H9 (cell line): ENCODE results near the gene FLNC. TPM values are rescaled to one million over a fixed set of nuclear protein-coding genes. Genes with fewer than 3 reads are reported as not detected.

Experiments
- DNase-seq: peaks from one replicate; pipeline ENCODE4 v3.0.0-alpha.2; 2017
- H2AFZ ChIP-seq: one replicate; pipeline ENCODE4 v1.6.1; 2013; ENCODE audit warnings: mild to moderate bottlenecking, low read length, control low read depth, moderate library complexity
- H2AK5ac ChIP-seq: 2 replicates; pipeline ENCODE4 v1.6.1; 2013; ENCODE audit warnings: low read length, control low read depth, mixed read lengths; ENCODE audit not compliant: insufficient read length
- H2BK120ac ChIP-seq: one replicate; pipeline ENCODE4 v1.6.1; 2013; ENCODE audit warnings: low read depth, mild to moderate bottlenecking, low read length, control low read depth, inconsistent platforms; ENCODE audit not compliant: poor library complexity, severe bottlenecking
- H2BK12ac ChIP-seq: 2 replicates; pipeline ENCODE4 v1.6.1; 2013; ENCODE audit warnings: low read length, control low read depth, mixed read lengths, low read depth; ENCODE audit not compliant: insufficient read length
- H2BK15ac ChIP-seq: 2 replicates; pipeline ENCODE4 v1.6.1; 2013; ENCODE audit warnings: low read depth, low read length, control low read depth
- H2BK20ac ChIP-seq: one replicate; pipeline ENCODE4 v1.6.1; 2013; ENCODE audit warnings: low read depth, mild to moderate bottlenecking, low read length, control low read depth, inconsistent platforms; ENCODE audit not compliant: poor library complexity, severe bottlenecking
- H2BK5ac ChIP-seq: 2 replicates; pipeline ENCODE4 v1.6.1; 2013; ENCODE audit warnings: low read length, control low read depth, mixed read lengths; ENCODE audit not compliant: insufficient read length
- H3K14ac ChIP-seq: 2 replicates; pipeline ENCODE4 v1.6.1; 2013; ENCODE audit warnings: low read length, control low read depth; ENCODE audit not compliant: insufficient read depth
- H3K18ac ChIP-seq: 2 replicates; pipeline ENCODE4 v1.6.1; 2013; ENCODE audit warnings: low read depth, mild to moderate bottlenecking, mixed read lengths, low read length, control low read depth; ENCODE audit not compliant: insufficient read length
- H3K23ac ChIP-seq: 2 replicates; pipeline ENCODE4 v1.6.1; 2013; ENCODE audit warnings: low read length, control low read depth, mixed read lengths, low read depth; ENCODE audit not compliant: insufficient read length
- H3K23me2 ChIP-seq: 2 replicates; pipeline ENCODE4 v1.6.1; 2013; ENCODE audit warnings: low read depth, mild to moderate bottlenecking, mixed read lengths, low read length, control low read depth; ENCODE audit not compliant: insufficient read length, poor library complexity, severe bottlenecking
- H3K27ac ChIP-seq: 2 replicates; pipeline ENCODE4 v1.5.1; 2013; ENCODE audit warnings: low read length, control low read depth, mixed read lengths, low read depth; ENCODE audit not compliant: insufficient read length
- H3K27me3 ChIP-seq: 2 replicates; pipeline ENCODE4 v1.6.1; 2013; ENCODE audit warnings: low read length, control low read depth, inconsistent platforms; ENCODE audit not compliant: insufficient read depth
- H3K4ac ChIP-seq: 2 replicates; pipeline ENCODE4 v1.6.1; 2013; ENCODE audit warnings: low read depth, mild to moderate bottlenecking, control low read depth, inconsistent platforms, low read length, moderate library complexity
- H3K4me1 ChIP-seq: 2 replicates; pipeline ENCODE4 v1.6.1; 2013; ENCODE audit warnings: low read length, control low read depth, inconsistent platforms; ENCODE audit not compliant: insufficient read depth
- H3K4me2 ChIP-seq: 2 replicates; pipeline ENCODE4 v1.6.1; 2013; ENCODE audit warnings: low read length, control low read depth, mixed read lengths; ENCODE audit not compliant: insufficient read length, insufficient read depth
- H3K56ac ChIP-seq: 2 replicates; pipeline ENCODE4 v1.6.1; 2013; ENCODE audit warnings: low read depth, mild to moderate bottlenecking, mixed read lengths, low read length, control low read depth; ENCODE audit not compliant: insufficient read length
- H3K79me1 ChIP-seq: 2 replicates; pipeline ENCODE4 v1.6.1; 2013; ENCODE audit warnings: low read depth, mild to moderate bottlenecking, moderate library complexity, low read length, control low read depth, inconsistent platforms; ENCODE audit not compliant: insufficient read depth, poor library complexity, severe bottlenecking
- H3K79me2 ChIP-seq: 2 replicates; pipeline ENCODE4 v1.6.1; 2013; ENCODE audit warnings: low read length, control low read depth, inconsistent platforms; ENCODE audit not compliant: insufficient read depth
- H3K9ac ChIP-seq: 2 replicates; pipeline ENCODE4 v1.6.1; 2013; ENCODE audit warnings: low read length, control low read depth, mixed read lengths; ENCODE audit not compliant: insufficient read length; ENCODE audit errors: extremely low read depth
- H3K9me3 ChIP-seq: one replicate; pipeline ENCODE4 v1.6.1; 2013; ENCODE audit warnings: low read depth, low read length, inconsistent platforms; ENCODE audit not compliant: control insufficient read depth
- H3T11ph ChIP-seq: one replicate; pipeline ENCODE4 v1.6.1; 2013; ENCODE audit warnings: mild to moderate bottlenecking, low read length, control low read depth, inconsistent platforms
- H4K20me1 ChIP-seq: one replicate; pipeline ENCODE4 v1.6.1; 2013; ENCODE audit not compliant: control insufficient read depth, insufficient read length, insufficient read depth
- H4K5ac ChIP-seq: 2 replicates; pipeline ENCODE4 v1.6.1; 2013; ENCODE audit warnings: low read depth, mild to moderate bottlenecking, mixed read lengths, low read length, control low read depth; ENCODE audit not compliant: insufficient read length
- H4K8ac ChIP-seq: replicated peaks from 2 replicates; pipeline ENCODE4 v1.6.1; 2013; ENCODE audit warnings: low read length, control low read depth, mixed read lengths, low read depth; ENCODE audit not compliant: insufficient read length
- H4K91ac ChIP-seq: 2 replicates; pipeline ENCODE4 v1.6.1; 2013; ENCODE audit warnings: low read depth, mild to moderate bottlenecking, moderate library complexity, mixed read lengths, low read length, control low read depth; ENCODE audit not compliant: insufficient read length
- H3K27ac Mint-ChIP-seq, 3 experiments: 2 replicates in 2 of 3; 3 replicates in 1 of 3; pipeline ENCODE4 v1.8.0; 2020 to 2021; ENCODE audit warnings: mixed read lengths in 3 of 3, mild to moderate bottlenecking in 1 of 3, moderate library complexity in 1 of 3
- H3K27me3 Mint-ChIP-seq: 2 replicates; pipeline ENCODE4 v1.8.0; 2021; ENCODE audit warnings: low read depth, mild to moderate bottlenecking, moderate library complexity, mixed read lengths
- H3K36me3 Mint-ChIP-seq, 3 experiments: 2 replicates in 2 of 3; 3 replicates in 1 of 3; pipeline ENCODE4 v1.8.0; 2020 to 2021; ENCODE audit warnings: low read depth in 3 of 3, mixed read lengths in 3 of 3; ENCODE audit not compliant: insufficient read depth in 1 of 3
- H3K4me1 Mint-ChIP-seq, 2 experiments: 2 replicates each; pipeline ENCODE4 v1.8.0; 2020; ENCODE audit warnings: mixed read lengths in 2 of 2
- H3K4me3 Mint-ChIP-seq, 2 experiments: 2 replicates in 1 of 2; 3 replicates in 1 of 2; pipeline ENCODE4 v1.8.0; 2020 to 2021; ENCODE audit warnings: mild to moderate bottlenecking in 2 of 2, mixed read lengths in 2 of 2, moderate library complexity in 1 of 2
- H3K9me3 Mint-ChIP-seq, 2 experiments: 2 replicates in 1 of 2; 3 replicates in 1 of 2; pipeline ENCODE4 v1.8.0; 2020; ENCODE audit warnings: mild to moderate bottlenecking in 2 of 2, mixed read lengths in 2 of 2, moderate library complexity in 1 of 2
- CTCF ChIP-seq: fragments of 200-600 bp; sonication (generic); conservative IDR thresholded peaks from 3 replicates; pipeline ENCODE4 v1.8.0; 2021; ENCODE audit warnings: antibody characterized with exemption, mild to moderate bottlenecking
- WGBS: extraction: QIAGEN DNeasy Blood & Tissue Kit; methylation state at CpG from one replicate; pipeline ENCODE4 v1.1.7; 2013; ENCODE audit warnings: missing lambda C conversion rate, low lambda C conversion rate, mixed read lengths; ENCODE audit not compliant: insufficient read length; ENCODE audit errors: extremely low coverage; 5-methylcytosine and 5-hydroxymethylcytosine counted together
- total RNA-seq: library from RNA; stranded (reverse); gene quantifications from 2 replicates; pipeline ENCODE4 v1.2.1, GENCODE V29; 2021

FLNC gene
- total RNA-seq, 1 experiment from 2014 or later = 12.2 TPM

- Histone ChIP-seq H3K4ac (no peak overlapping the region), H2BK15ac (no peak overlapping the region), H3K9ac (no peak overlapping the region), H2BK12ac (no peak overlapping the region), H2AFZ (no peak overlapping the region), H2BK120ac (no peak overlapping the region), H3K27me3 (peaks cover 11% of the 10 kb centered on the region; the same call in 1 of the 2 replicates), H2AK5ac (no peak overlapping the region), H4K8ac (no peak overlapping the region), H2BK20ac (no peak overlapping the region), H3K18ac (no peak overlapping the region), H3K56ac (no peak overlapping the region), H3K9me3 (no peaks in the 10 kb centered on the region), H4K20me1 (no peaks in the 10 kb centered on the region), H3K27ac (no peak overlapping the region), H4K5ac (no peak overlapping the region), H3K23ac (no peak overlapping the region), H3T11ph (no peak overlapping the region), H3K4me1 (no peaks in the 10 kb centered on the region), H3K23me2 (peaks cover 12% of the 10 kb centered on the region), H3K79me1 (no peaks in the 10 kb centered on the region), H2BK5ac (no peak overlapping the region), H4K91ac (no peak overlapping the region), H3K14ac (no peak overlapping the region; the same call in 1 of the 2 replicates), H3K4me2 (no peak overlapping the region), H3K79me2 (no peaks in the 10 kb centered on the region)
- no peaks in the 10 kb centered on the region for H3K9me3 Mint-ChIP-seq
- H3K36me3 Mint-ChIP-seq = no peaks in the 10 kb centered on the region
- peaks cover 16 to 18% of the 10 kb centered on the region in 2 experiments for H3K4me1 Mint-ChIP-seq
- no peak for DNase-seq
- no peak for TF ChIP-seq CTCF
- H3K27me3 Mint-ChIP-seq = peaks cover 32% of the 10 kb centered on the region
- no peak overlapping the region for H3K27ac Mint-ChIP-seq
- no CpG with 5 or more reads among the region's 9 CpGs for WGBS
- H3K4me3 Mint-ChIP-seq = no peak overlapping the region
Measured at GRCh38 chr7:128873234-128873633, 43.0 kb downstream of the FLNC start.
